WTC11 (cell line): ENCODE data around the gene PPAT. TPM values are rescaled to one million over a fixed set of nuclear protein-coding genes. Genes with fewer than 3 reads are reported as not detected.

ENCODE experiments used
- ATAC-seq: fragments of 200-7000 bp; cut with Tn5 transposase; 2 replicates; pipeline ENCODE4 v1.10.0; 2021; ENCODE audit warnings: mild to moderate bottlenecking, moderate library complexity
- CTCF ChIA-PET: fragments of 300-600 bp; sonication (Branson Sonifier 250); formaldehyde crosslinking; loops from one replicate; lab custom pipeline; 2021; ENCODE audit warnings: antibody characterized with exemption; lab: Charles Lee
- POLR2A ChIA-PET: fragments of 350-600 bp; sonication (Branson Sonifier 250); formaldehyde crosslinking; loops from one replicate; lab custom pipeline; 2021; ENCODE audit warnings: antibody characterized with exemption; lab: Charles Lee
- DNase-seq: peaks from one replicate; pipeline ENCODE4 v3.0.0; 2021; ENCODE audit warnings: low spot score
- H3K27ac Mint-ChIP-seq: 2 replicates; pipeline ENCODE4 v1.8.0; 2021; ENCODE audit warnings: mixed read lengths
- H3K27me3 Mint-ChIP-seq: 2 replicates; pipeline ENCODE4 v1.8.0; 2021; ENCODE audit warnings: low read depth, mild to moderate bottlenecking, moderate library complexity, mixed read lengths
- H3K36me3 Mint-ChIP-seq: 2 replicates; pipeline ENCODE4 v1.8.0; 2021; ENCODE audit warnings: mixed read lengths
- H3K4me1 Mint-ChIP-seq: 2 replicates; pipeline ENCODE4 v1.8.0; 2022; ENCODE audit warnings: mixed read lengths
- H3K4me3 Mint-ChIP-seq: 2 replicates; pipeline ENCODE4 v1.8.0; 2021; ENCODE audit warnings: mild to moderate bottlenecking, moderate library complexity, mixed read lengths
- H3K9me3 Mint-ChIP-seq: 2 replicates; pipeline ENCODE4 v1.8.0; 2021; ENCODE audit warnings: mixed read lengths
- CBFB ChIP-seq: sonication (generic); formaldehyde crosslinking; IDR thresholded peaks from 2 replicates; pipeline ENCODE4 v1.8.1; 2022; ENCODE audit warnings: mild to moderate bottlenecking, low read depth, missing genetic modification reagents
- EMX1 ChIP-seq: fragments of 250-450 bp; sonication (Bioruptor Pico); IDR thresholded peaks from 2 replicates; pipeline ENCODE4 v1.8.0; 2021; ENCODE audit warnings: mild to moderate bottlenecking
- FOXJ3 ChIP-seq: sonication (generic); formaldehyde crosslinking; IDR thresholded peaks from 2 replicates; pipeline ENCODE4 v1.9.0; 2021; ENCODE audit warnings: missing genetic modification reagents, mild to moderate bottlenecking, borderline replicate concordance
- JAZF1 ChIP-seq: fragments of 250-450 bp; sonication (Bioruptor Pico); IDR thresholded peaks from 2 replicates; pipeline ENCODE4 v1.9.0; 2021; ENCODE audit warnings: moderate library complexity, mild to moderate bottlenecking, inconsistent platforms
- KAT7 ChIP-seq: sonication (generic); formaldehyde crosslinking; IDR thresholded peaks from 2 replicates; pipeline ENCODE4 v1.8.1; 2023; ENCODE audit warnings: missing genetic modification reagents, mild to moderate bottlenecking, borderline replicate concordance
- MXD4 ChIP-seq: fragments of 250-450 bp; sonication (Bioruptor Pico); IDR thresholded peaks from 2 replicates; pipeline ENCODE4 v1.8.0; 2021; ENCODE audit warnings: mild to moderate bottlenecking, moderate library complexity, borderline replicate concordance
- NFATC4 ChIP-seq: fragments of 250-450 bp; sonication (Bioruptor Pico); IDR thresholded peaks from 2 replicates; pipeline ENCODE4 v1.9.0; 2021; ENCODE audit warnings: mild to moderate bottlenecking
- NFYB ChIP-seq: sonication (generic); formaldehyde crosslinking; conservative IDR thresholded peaks from 2 replicates; pipeline ENCODE4 v1.8.0; 2022; ENCODE audit warnings: low read depth, missing genetic modification reagents
- OVOL2 ChIP-seq: fragments of 250-450 bp; sonication (Bioruptor Pico); IDR thresholded peaks from 2 replicates; pipeline ENCODE4 v1.9.0; 2021; ENCODE audit warnings: mild to moderate bottlenecking, borderline replicate concordance
- RORB ChIP-seq: fragments of 250-450 bp; sonication (Bioruptor Pico); IDR thresholded peaks from 2 replicates; pipeline ENCODE4 v1.9.0; 2021; ENCODE audit warnings: mild to moderate bottlenecking
- ZNF138 ChIP-seq: sonication (generic); formaldehyde crosslinking; conservative IDR thresholded peaks from 2 replicates; pipeline ENCODE4 v1.8.1; 2022; ENCODE audit warnings: mild to moderate bottlenecking, moderate library complexity, missing genetic modification reagents
- ZNF219 ChIP-seq: sonication (generic); formaldehyde crosslinking; IDR thresholded peaks from 2 replicates; pipeline ENCODE4 v1.8.0; 2023; ENCODE audit warnings: missing genetic modification reagents, mild to moderate bottlenecking, borderline replicate concordance
- ZNF232 ChIP-seq: sonication (generic); formaldehyde crosslinking; IDR thresholded peaks from 2 replicates; pipeline ENCODE4 v1.8.0; 2022; ENCODE audit warnings: mild to moderate bottlenecking, missing genetic modification reagents
- ZNF317 ChIP-seq: sonication (generic); formaldehyde crosslinking; IDR thresholded peaks from 2 replicates; pipeline ENCODE4 v1.8.1; 2023; ENCODE audit warnings: low read depth, mild to moderate bottlenecking, moderate library complexity, missing genetic modification reagents, borderline replicate concordance
- ZNF423 ChIP-seq: fragments of 250-450 bp; sonication (Bioruptor Pico); IDR thresholded peaks from 2 replicates; pipeline ENCODE4 v2.1.2; 2022; ENCODE audit warnings: mild to moderate bottlenecking, moderate library complexity
- total RNA-seq: library from RNA; stranded (reverse); gene quantifications from 3 replicates; pipeline ENCODE4 v1.2.3, GENCODE V29; 2021
- TF ChIP-seq, protein P1 (sequence below): sonication (generic); formaldehyde crosslinking; conservative IDR thresholded peaks from 2 replicates; pipeline ENCODE4 v1.8.1; 2022; ENCODE audit warnings: mild to moderate bottlenecking, missing genetic modification reagents
- TF ChIP-seq, protein P2 (sequence below): sonication (generic); formaldehyde crosslinking; IDR thresholded peaks from 2 replicates; pipeline ENCODE4 v1.8.1; 2022; ENCODE audit warnings: low read depth, missing genetic modification reagents, borderline replicate concordance
- TF ChIP-seq, protein P3 (sequence below): fragments of 250-450 bp; sonication (Bioruptor Pico); IDR thresholded peaks from 2 replicates; pipeline ENCODE4 v1.8.0; 2021; ENCODE audit warnings: mild to moderate bottlenecking
- TF ChIP-seq, protein P4 (sequence below): sonication (generic); formaldehyde crosslinking; IDR thresholded peaks from 2 replicates; pipeline ENCODE4 v1.8.1; 2023; ENCODE audit warnings: mild to moderate bottlenecking, missing genetic modification reagents, moderate library complexity
- TF ChIP-seq, protein P5 (sequence below): sonication (generic); formaldehyde crosslinking; IDR thresholded peaks from 2 replicates; pipeline ENCODE4 v1.8.1; 2023; ENCODE audit warnings: mild to moderate bottlenecking, missing genetic modification reagents
- TF ChIP-seq, protein P6 (sequence below): sonication (generic); formaldehyde crosslinking; IDR thresholded peaks from 2 replicates; pipeline ENCODE4 v1.8.1; 2022; ENCODE audit warnings: missing genetic modification reagents, borderline replicate concordance
- TF ChIP-seq, protein P7 (sequence below): sonication (generic); formaldehyde crosslinking; IDR thresholded peaks from 2 replicates; pipeline ENCODE4 v1.8.1; 2022; ENCODE audit warnings: mild to moderate bottlenecking, missing genetic modification reagents, moderate library complexity, borderline replicate concordance
- TF ChIP-seq, protein P8 (sequence below): fragments of 250-450 bp; sonication (Bioruptor Pico); conservative IDR thresholded peaks from 2 replicates; pipeline ENCODE4 v1.9.0; 2021; ENCODE audit warnings: mild to moderate bottlenecking
- TF ChIP-seq, protein P9 (sequence below): fragments of 250-450 bp; sonication (Bioruptor Pico); IDR thresholded peaks from 2 replicates; pipeline ENCODE4 v1.9.0; 2021; ENCODE audit warnings: mild to moderate bottlenecking

Gene PPAT
- total RNA-seq, 1 experiment from 2014 or later, result 83.4 TPM

DNA sequence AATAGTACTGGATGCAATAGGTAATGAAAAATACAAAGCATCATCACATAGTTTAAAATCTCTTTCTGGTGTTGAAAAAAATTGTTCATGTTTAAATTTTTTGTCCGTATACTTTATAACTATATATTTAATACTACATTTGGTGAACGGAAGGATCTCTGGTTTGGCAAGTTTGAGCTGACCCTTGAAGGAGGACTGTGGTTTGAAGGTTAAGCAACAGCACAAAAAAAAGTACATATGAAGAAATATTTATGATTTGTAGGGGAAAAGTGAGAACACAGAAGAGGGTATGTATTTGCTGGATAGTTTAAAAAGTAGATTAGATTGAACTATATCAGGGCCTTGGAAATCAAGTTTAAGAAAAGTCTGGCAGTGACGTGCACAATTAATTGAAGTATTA is 45.3 kb upstream of the PPAT start (continued):
- no peak for TF ChIP-seq ZNF219
- TF ChIP-seq, protein P1, sequence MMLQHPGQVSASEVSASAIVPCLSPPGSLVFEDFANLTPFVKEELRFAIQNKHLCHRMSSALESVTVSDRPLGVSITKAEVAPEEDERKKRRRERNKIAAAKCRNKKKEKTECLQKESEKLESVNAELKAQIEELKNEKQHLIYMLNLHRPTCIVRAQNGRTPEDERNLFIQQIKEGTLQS, result no peak
- TF ChIP-seq, protein P2, sequence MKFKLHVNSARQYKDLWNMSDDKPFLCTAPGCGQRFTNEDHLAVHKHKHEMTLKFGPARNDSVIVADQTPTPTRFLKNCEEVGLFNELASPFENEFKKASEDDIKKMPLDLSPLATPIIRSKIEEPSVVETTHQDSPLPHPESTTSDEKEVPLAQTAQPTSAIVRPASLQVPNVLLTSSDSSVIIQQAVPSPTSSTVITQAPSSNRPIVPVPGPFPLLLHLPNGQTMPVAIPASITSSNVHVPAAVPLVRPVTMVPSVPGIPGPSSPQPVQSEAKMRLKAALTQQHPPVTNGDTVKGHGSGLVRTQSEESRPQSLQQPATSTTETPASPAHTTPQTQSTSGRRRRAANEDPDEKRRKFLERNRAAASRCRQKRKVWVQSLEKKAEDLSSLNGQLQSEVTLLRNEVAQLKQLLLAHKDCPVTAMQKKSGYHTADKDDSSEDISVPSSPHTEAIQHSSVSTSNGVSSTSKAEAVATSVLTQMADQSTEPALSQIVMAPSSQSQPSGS (CRISPR knock-in tag), result no peak
- TF ChIP-seq, protein P3, sequence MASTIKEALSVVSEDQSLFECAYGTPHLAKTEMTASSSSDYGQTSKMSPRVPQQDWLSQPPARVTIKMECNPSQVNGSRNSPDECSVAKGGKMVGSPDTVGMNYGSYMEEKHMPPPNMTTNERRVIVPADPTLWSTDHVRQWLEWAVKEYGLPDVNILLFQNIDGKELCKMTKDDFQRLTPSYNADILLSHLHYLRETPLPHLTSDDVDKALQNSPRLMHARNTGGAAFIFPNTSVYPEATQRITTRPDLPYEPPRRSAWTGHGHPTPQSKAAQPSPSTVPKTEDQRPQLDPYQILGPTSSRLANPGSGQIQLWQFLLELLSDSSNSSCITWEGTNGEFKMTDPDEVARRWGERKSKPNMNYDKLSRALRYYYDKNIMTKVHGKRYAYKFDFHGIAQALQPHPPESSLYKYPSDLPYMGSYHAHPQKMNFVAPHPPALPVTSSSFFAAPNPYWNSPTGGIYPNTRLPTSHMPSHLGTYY (CRISPR knock-in tag), result no peak

DNA sequence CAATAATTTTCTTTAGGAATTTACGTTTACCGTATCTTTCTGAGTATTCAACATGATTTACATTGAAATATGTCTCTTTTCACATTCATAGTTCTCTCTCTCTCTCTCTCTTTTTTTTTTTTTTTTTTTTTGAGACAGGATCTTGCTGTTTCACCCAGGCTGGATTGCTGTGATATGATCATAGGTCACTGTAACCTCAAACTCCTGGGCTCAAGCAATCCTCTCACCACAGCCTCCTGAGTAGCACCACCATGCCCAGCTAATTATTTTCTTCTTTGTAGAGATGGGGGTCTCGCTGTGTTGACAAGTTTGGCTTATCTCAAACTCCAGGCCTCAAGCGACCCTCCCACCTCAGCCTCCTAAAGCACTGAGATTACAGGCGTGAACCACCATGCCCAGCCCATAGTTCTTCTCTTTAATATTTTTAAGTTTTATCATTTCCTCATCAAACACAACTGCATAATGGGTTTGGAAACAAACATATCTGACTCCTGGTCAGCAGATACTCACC is 41.8 kb upstream of the PPAT start:
- POLR2A ChIA-PET, result interaction anchor here (0.5 kb wide), 1 partner anchor 384 kb away, joined by 7 read pairs; no protein-coding TSS in a partner anchor
- Mint-ChIP-seq H3K36me3 (peaks cover 67% of the 10 kb centered on the region), H3K4me1 (no peaks in the 10 kb centered on the region)

DNA sequence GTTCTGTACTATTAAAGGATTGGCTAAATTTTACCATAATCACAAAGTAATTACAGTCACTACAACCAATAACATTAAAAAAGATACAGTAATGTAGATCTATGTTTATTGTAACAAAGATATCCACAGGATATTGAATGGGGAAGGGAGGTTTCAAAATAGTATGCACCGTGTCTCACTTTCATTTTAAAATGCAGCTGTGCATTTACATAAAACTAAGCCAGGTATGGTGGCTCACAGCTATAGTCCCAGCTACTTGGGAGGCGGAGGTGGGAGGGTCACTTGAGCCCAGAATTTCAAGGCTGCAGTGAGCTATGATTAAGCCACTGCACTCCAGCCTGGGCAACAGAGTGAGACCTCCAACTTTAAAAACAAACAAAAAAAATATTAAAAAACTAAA is 40.5 kb upstream of the PPAT start:
- ATAC-seq (no peak), DNase-seq (no peak)
- H3K4me1 Mint-ChIP-seq, result no peaks in the 10 kb centered on the region
- H3K27me3 Mint-ChIP-seq, result no peaks in the 10 kb centered on the region
- peaks cover 79% of the 10 kb centered on the region for H3K36me3 Mint-ChIP-seq
- H3K27ac Mint-ChIP-seq, result no peak overlapping the region
- H3K4me3 Mint-ChIP-seq, result no peak overlapping the region
- H3K9me3 Mint-ChIP-seq, result no peaks in the 10 kb centered on the region
- ChIA-PET POLR2A (no interaction called here), CTCF (no interaction called here)
- TF ChIP-seq RORB, result no peak
- TF ChIP-seq, protein P4, sequence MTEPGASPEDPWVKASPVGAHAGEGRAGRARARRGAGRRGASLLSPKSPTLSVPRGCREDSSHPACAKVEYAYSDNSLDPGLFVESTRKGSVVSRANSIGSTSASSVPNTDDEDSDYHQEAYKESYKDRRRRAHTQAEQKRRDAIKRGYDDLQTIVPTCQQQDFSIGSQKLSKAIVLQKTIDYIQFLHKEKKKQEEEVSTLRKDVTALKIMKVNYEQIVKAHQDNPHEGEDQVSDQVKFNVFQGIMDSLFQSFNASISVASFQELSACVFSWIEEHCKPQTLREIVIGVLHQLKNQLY (CRISPR knock-in tag), result no peak
- no peak for TF ChIP-seq MXD4 (CRISPR knock-in tag)
- TF ChIP-seq ZNF423 (CRISPR knock-in tag), result no peak
- TF ChIP-seq, protein P5, sequence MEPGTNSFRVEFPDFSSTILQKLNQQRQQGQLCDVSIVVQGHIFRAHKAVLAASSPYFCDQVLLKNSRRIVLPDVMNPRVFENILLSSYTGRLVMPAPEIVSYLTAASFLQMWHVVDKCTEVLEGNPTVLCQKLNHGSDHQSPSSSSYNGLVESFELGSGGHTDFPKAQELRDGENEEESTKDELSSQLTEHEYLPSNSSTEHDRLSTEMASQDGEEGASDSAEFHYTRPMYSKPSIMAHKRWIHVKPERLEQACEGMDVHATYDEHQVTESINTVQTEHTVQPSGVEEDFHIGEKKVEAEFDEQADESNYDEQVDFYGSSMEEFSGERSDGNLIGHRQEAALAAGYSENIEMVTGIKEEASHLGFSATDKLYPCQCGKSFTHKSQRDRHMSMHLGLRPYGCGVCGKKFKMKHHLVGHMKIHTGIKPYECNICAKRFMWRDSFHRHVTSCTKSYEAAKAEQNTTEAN (CRISPR knock-in tag), result no peak
- TF ChIP-seq EMX1 (CRISPR knock-in tag), result no peak
- TF ChIP-seq ZNF317 (CRISPR knock-in tag), result no peak
- TF ChIP-seq KAT7, result no peak
- TF ChIP-seq NFYB (CRISPR knock-in tag), result no peak
- TF ChIP-seq, protein P6, sequence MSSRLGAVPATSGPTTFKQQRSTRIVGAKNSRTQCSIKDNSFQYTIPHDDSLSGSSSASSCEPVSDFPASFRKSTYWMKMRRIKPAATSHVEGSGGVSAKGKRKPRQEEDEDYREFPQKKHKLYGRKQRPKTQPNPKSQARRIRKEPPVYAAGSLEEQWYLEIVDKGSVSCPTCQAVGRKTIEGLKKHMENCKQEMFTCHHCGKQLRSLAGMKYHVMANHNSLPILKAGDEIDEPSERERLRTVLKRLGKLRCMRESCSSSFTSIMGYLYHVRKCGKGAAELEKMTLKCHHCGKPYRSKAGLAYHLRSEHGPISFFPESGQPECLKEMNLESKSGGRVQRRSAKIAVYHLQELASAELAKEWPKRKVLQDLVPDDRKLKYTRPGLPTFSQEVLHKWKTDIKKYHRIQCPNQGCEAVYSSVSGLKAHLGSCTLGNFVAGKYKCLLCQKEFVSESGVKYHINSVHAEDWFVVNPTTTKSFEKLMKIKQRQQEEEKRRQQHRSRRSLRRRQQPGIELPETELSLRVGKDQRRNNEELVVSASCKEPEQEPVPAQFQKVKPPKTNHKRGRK (CRISPR knock-in tag), result no peak
- TF ChIP-seq NFATC4 (CRISPR knock-in tag), result no peak
- no peak for TF ChIP-seq JAZF1 (CRISPR knock-in tag)

More for the DNA sequence above, 41.8 kb upstream of the PPAT start:
- Mint-ChIP-seq H3K27ac (no peak overlapping the region), H3K9me3 (no peaks in the 10 kb centered on the region), H3K4me3 (no peak overlapping the region), H3K27me3 (no peaks in the 10 kb centered on the region)
- ATAC-seq (no peak), DNase-seq (no peak)
- CTCF ChIA-PET, result no interaction called here
- no peak for TF ChIP-seq FOXJ3 (CRISPR knock-in tag)
- TF ChIP-seq OVOL2 (CRISPR knock-in tag), result no peak
- TF ChIP-seq, protein P7, sequence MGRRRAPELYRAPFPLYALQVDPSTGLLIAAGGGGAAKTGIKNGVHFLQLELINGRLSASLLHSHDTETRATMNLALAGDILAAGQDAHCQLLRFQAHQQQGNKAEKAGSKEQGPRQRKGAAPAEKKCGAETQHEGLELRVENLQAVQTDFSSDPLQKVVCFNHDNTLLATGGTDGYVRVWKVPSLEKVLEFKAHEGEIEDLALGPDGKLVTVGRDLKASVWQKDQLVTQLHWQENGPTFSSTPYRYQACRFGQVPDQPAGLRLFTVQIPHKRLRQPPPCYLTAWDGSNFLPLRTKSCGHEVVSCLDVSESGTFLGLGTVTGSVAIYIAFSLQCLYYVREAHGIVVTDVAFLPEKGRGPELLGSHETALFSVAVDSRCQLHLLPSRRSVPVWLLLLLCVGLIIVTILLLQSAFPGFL (CRISPR knock-in tag), result no peak
- TF ChIP-seq, protein P8, sequence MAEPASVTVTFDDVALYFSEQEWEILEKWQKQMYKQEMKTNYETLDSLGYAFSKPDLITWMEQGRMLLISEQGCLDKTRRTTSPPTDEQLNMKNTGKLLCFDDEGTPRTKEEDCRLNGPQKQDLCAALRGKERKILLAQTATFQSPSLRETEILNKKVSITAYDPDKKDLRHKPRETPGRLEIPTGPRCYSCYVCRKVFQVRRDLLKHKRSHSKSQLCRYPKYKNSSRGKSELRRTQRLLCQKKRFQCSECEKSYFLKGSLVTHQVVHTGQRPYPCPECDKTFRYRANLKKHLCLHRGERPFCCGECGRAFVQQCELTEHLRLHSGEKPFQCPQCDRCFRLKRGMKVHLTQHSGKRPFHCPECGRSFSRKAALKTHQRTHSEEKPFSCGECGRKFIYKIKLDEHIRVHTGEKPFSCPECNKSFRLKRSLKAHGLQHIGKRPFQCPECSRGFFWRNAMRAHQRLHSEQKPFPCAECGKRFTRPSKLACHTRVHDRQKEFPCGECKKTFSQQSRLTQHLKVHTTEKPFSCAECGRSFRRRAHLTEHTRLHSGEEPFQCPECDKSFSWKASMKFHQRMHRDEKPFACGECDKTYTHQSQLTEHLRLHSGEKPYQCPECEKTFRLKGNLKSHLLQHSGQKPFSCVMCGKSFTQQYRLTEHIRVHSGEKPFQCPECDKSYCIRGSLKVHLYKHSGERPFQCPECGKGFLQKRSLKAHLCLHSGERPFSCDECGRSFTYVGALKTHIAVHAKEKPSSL (CRISPR knock-in tag), result no peak
- no peak for TF ChIP-seq ZNF232 (CRISPR knock-in tag)
- TF ChIP-seq ZNF138 (CRISPR knock-in tag), result no peak
- no peak for TF ChIP-seq CBFB (CRISPR knock-in tag)
- TF ChIP-seq, protein P9, sequence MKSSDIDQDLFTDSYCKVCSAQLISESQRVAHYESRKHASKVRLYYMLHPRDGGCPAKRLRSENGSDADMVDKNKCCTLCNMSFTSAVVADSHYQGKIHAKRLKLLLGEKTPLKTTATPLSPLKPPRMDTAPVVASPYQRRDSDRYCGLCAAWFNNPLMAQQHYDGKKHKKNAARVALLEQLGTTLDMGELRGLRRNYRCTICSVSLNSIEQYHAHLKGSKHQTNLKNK (CRISPR knock-in tag), result no peak
- TF ChIP-seq, protein P1, result no peak
